ENCODE data around the gene PRR16. TPM values are rescaled to one million over a fixed set of nuclear protein-coding genes. Genes with fewer than 3 reads are reported as not detected.

The PRR16 gene
- total RNA-seq, 1 donor from 2014 or later: 0.95 TPM

- Histone ChIP-seq H3K36me3 (no peaks in the 10 kb centered on the region), H3K9me3 (no peaks in the 10 kb centered on the region), H3K27me3 (ENCODE audit: low read depth) (no peaks in the 10 kb centered on the region), H3K27ac (no peak overlapping the region), H3K4me3 (no peak overlapping the region), H3K4me1 (no peaks in the 10 kb centered on the region)
- DNase-seq: no peak
- no peak for TF ChIP-seq CTCF (IDR thresholded peaks at IDR 0.05)
- intact Hi-C loops (cut with DNase I): no loop called here
- no peak for ATAC-seq
These were observed 53.6 kb downstream of the PRR16 start for GRCh38 chr5:120517607-120518252.

GRCh38 chr5:120518581-120518980 lies 54.5 kb downstream of the PRR16 start:
- Histone ChIP-seq H3K27ac (no peak overlapping the region), H3K4me1 (no peaks in the 10 kb centered on the region), H3K4me3 (no peak overlapping the region), H3K27me3 (ENCODE audit: low read depth) (no peaks in the 10 kb centered on the region), H3K36me3 (no peaks in the 10 kb centered on the region), H3K9me3 (no peaks in the 10 kb centered on the region)
- intact Hi-C loops (cut with DNase I): no loop called here
- ATAC-seq (no peak), DNase-seq (no peak)
- no peak for TF ChIP-seq CTCF (IDR thresholded peaks at IDR 0.05)

- Histone ChIP-seq H3K27me3 (ENCODE audit: low read depth) (no peaks in the 10 kb centered on the region), H3K9me3 (no peaks in the 10 kb centered on the region), H3K36me3 (no peaks in the 10 kb centered on the region), H3K4me1 (no peaks in the 10 kb centered on the region), H3K4me3 (no peak overlapping the region), H3K27ac (no peak overlapping the region)
- DNase-seq (no peak), ATAC-seq (no peak)
- intact Hi-C loops (cut with DNase I): no loop called here
- no peak for TF ChIP-seq CTCF (IDR thresholded peaks at IDR 0.05)
These were observed 63.2 kb downstream of the PRR16 start for GRCh38 chr5:120527251-120527650.

GRCh38 chr5:120528609-120529008 lies 64.5 kb downstream of the PRR16 start:
- DNase-seq (no peak), ATAC-seq (no peak)
- Histone ChIP-seq H3K9me3 (no peaks in the 10 kb centered on the region), H3K27ac (no peak overlapping the region), H3K36me3 (no peaks in the 10 kb centered on the region), H3K4me1 (no peaks in the 10 kb centered on the region), H3K27me3 (ENCODE audit: low read depth) (no peaks in the 10 kb centered on the region), H3K4me3 (no peak overlapping the region)
- intact Hi-C loops (cut with DNase I): no loop called here
- no peak for TF ChIP-seq CTCF (IDR thresholded peaks at IDR 0.05)

- no peaks in the 10 kb centered on the region for H3K36me3 ChIP-seq
- no peak overlapping the region for H3K27ac ChIP-seq
- no peak for DNase-seq
- H3K9me3 ChIP-seq: no peaks in the 10 kb centered on the region
- no peak for ATAC-seq
- no peak overlapping the region for H3K4me3 ChIP-seq
- no peak for TF ChIP-seq CTCF (IDR thresholded peaks at IDR 0.05)
- H3K4me1 ChIP-seq: no peaks in the 10 kb centered on the region
- H3K27me3 ChIP-seq (ENCODE audit: low read depth): no peaks in the 10 kb centered on the region
- intact Hi-C loops (cut with DNase I): no loop called here
These were observed 65.3 kb downstream of the PRR16 start for GRCh38 chr5:120529386-120529785.
